ENCODE measurements around the gene OR1J4.

DNA sequence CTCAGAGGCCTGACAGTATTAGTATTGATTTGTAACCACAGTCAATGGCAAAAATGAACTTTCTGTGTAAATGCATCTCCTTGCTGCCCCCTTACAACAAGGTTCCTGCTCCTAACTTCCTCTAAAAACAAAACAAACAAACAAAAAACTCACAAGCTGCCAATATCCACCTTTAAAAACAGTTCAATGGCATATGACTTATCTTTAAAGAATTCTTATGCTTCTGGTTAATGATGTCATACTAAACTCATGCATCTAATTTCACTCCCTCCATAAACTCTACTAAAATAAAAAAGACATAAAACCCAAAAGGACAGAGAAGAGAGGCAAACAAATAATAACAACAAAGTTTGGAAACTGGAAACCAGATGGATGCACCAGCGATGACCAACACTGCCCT, 17.2 kb downstream of the OR1J4 start:
- TF ChIP-seq EZH2 (IDR thresholded peaks at IDR 0.05; ENCODE audit: insufficient read depth, poor library complexity, severe bottlenecking) (no peak), EZH2phosphoT487 (IDR thresholded peaks at IDR 0.05; ENCODE audit: insufficient read depth, low read depth) (no peak)
